Measurements from ENCODE around the gene WDFY3.

DNA sequence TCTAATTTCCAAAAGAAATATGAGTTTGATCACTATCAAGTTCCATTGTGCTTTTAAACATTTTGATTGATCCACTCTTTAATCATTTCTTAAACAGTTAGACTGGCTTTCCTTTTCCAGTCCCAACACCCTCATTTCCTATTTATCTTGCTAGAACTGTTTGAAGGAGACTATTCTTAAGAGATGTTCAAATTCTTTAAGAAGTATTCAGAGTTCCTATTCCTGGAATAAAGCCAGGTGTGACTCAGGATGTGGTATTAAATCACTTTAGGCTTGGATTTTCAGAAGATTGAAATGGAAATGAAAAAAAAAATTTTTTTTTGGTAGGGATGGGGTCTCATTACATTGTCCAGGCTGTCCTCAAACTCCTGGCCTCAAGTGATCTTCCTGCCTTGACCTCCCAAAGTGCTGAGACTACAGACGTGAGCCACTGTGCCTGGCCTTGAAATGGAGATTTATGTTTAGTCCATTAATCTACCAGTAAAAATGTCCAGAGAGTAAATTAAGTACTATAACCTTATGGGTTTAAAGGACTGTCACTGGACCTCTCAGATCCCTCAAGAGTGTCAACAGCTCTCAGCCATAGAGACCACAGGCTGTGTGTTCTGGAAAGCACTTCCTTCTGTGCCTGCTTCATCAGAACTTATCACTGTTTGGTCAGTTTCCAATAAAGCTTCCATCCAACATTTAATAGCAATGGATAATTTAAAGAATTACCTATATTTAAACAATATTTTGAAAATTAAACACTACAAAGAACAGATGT is 292.8 kb downstream of the WDFY3 start:
- TF ChIP-seq, protein P1, sequence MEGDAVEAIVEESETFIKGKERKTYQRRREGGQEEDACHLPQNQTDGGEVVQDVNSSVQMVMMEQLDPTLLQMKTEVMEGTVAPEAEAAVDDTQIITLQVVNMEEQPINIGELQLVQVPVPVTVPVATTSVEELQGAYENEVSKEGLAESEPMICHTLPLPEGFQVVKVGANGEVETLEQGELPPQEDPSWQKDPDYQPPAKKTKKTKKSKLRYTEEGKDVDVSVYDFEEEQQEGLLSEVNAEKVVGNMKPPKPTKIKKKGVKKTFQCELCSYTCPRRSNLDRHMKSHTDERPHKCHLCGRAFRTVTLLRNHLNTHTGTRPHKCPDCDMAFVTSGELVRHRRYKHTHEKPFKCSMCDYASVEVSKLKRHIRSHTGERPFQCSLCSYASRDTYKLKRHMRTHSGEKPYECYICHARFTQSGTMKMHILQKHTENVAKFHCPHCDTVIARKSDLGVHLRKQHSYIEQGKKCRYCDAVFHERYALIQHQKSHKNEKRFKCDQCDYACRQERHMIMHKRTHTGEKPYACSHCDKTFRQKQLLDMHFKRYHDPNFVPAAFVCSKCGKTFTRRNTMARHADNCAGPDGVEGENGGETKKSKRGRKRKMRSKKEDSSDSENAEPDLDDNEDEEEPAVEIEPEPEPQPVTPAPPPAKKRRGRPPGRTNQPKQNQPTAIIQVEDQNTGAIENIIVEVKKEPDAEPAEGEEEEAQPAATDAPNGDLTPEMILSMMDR (IDR thresholded peaks at IDR 0.05) = no peak
- TF ChIP-seq EZH2 (IDR thresholded peaks at IDR 0.05; ENCODE audit: borderline replicate concordance, insufficient read depth, low read depth, low read length, poor library complexity, severe bottlenecking) = no peak

Data from B cell (primary cell).